ENCODE data around the gene KIAA0513.

KIAA0513 gene

GRCh38 chr16:84985079-84986065, 42.2 kb upstream of the KIAA0513 start:
- Histone ChIP-seq H3K4me2 (ENCODE audit: insufficient read depth, low read length) (no peak overlapping the region), H2AFZ (ENCODE audit: low read depth, low read length) (no peak overlapping the region), H3K79me2 (ENCODE audit: insufficient read depth, low read length) (peaks cover 11% of the 10 kb centered on the region; the same call in 1 of the 2 replicates), H3K9ac (ENCODE audit: low read depth, low read length) (no peak overlapping the region), H3K9me3 (ENCODE audit: insufficient read depth, low read length, severe bottlenecking) (no peaks in the 10 kb centered on the region), H3K27ac (ENCODE audit: low read length) (no peak overlapping the region), H3K4me3 (ENCODE audit: low read depth in 1 of 2, low read length in 2 of 2) (no peak overlapping the region), H4K20me1 (ENCODE audit: insufficient read depth, low read length) (peaks cover 34% of the 10 kb centered on the region), H3K4me1 (ENCODE audit: insufficient read depth, low read length) (no peaks in the 10 kb centered on the region), H3K36me3 (ENCODE audit: insufficient read depth, low read length) (peaks cover 78% of the 10 kb centered on the region), H3K27me3 (ENCODE audit: insufficient read depth, low read length, poor library complexity) (no peaks in the 10 kb centered on the region)
- DNase-seq (no peak), ATAC-seq (ENCODE audit: insufficient read depth, low read depth) (no peak)
- TF ChIP-seq EZH2 (IDR thresholded peaks at IDR 0.05; ENCODE audit: borderline replicate concordance, low read depth, low read length, severe bottlenecking) (no peak), CTCF (IDR thresholded peaks at IDR 0.05; ENCODE audit: borderline replicate concordance, extremely low read depth, low read length, poor library complexity, severe bottlenecking) (no peak)

- TF ChIP-seq CTCF (IDR thresholded peaks at IDR 0.05; ENCODE audit: borderline replicate concordance, extremely low read depth, low read length, poor library complexity, severe bottlenecking) (no peak), EZH2 (IDR thresholded peaks at IDR 0.05; ENCODE audit: borderline replicate concordance, low read depth, low read length, severe bottlenecking) (no peak)
- Histone ChIP-seq H3K79me2 (ENCODE audit: insufficient read depth, low read length) (peaks cover 11% of the 10 kb centered on the region; the same call in 1 of the 2 replicates), H3K4me2 (ENCODE audit: insufficient read depth, low read length) (no peak overlapping the region), H3K36me3 (ENCODE audit: insufficient read depth, low read length) (peaks cover 79% of the 10 kb centered on the region), H3K9me3 (ENCODE audit: insufficient read depth, low read length, severe bottlenecking) (no peaks in the 10 kb centered on the region), H3K4me1 (ENCODE audit: insufficient read depth, low read length) (no peaks in the 10 kb centered on the region), H2AFZ (ENCODE audit: low read depth, low read length) (no peak overlapping the region), H4K20me1 (ENCODE audit: insufficient read depth, low read length) (peaks cover 37% of the 10 kb centered on the region), H3K9ac (ENCODE audit: low read depth, low read length) (no peak overlapping the region), H3K4me3 (ENCODE audit: low read depth in 1 of 2, low read length in 2 of 2) (no peak overlapping the region), H3K27me3 (ENCODE audit: insufficient read depth, low read length, poor library complexity) (no peaks in the 10 kb centered on the region), H3K27ac (ENCODE audit: low read length) (no peak overlapping the region)
- ATAC-seq (ENCODE audit: insufficient read depth, low read depth) = no peak
- no peak for DNase-seq
These were observed 41.5 kb upstream of the KIAA0513 start for GRCh38 chr16:84986102-84986501.

GRCh38 chr16:84986879-84987278, 40.7 kb upstream of the KIAA0513 start:
- no peaks in the 10 kb centered on the region for H3K27me3 ChIP-seq (ENCODE audit: insufficient read depth, low read length, poor library complexity)
- no peak overlapping the region for H3K4me2 ChIP-seq (ENCODE audit: insufficient read depth, low read length)
- H3K4me3 ChIP-seq (ENCODE audit: low read depth in 1 of 2, low read length in 2 of 2) = no peak overlapping the region
- H3K36me3 ChIP-seq (ENCODE audit: insufficient read depth, low read length) = peaks cover 71% of the 10 kb centered on the region
- H3K27ac ChIP-seq (ENCODE audit: low read length) = no peak overlapping the region
- no peak overlapping the region for H2AFZ ChIP-seq (ENCODE audit: low read depth, low read length)
- no peaks in the 10 kb centered on the region for H3K4me1 ChIP-seq (ENCODE audit: insufficient read depth, low read length)
- no peak overlapping the region for H3K9ac ChIP-seq (ENCODE audit: low read depth, low read length)
- peaks cover 37% of the 10 kb centered on the region for H4K20me1 ChIP-seq (ENCODE audit: insufficient read depth, low read length)
- H3K9me3 ChIP-seq (ENCODE audit: insufficient read depth, low read length, severe bottlenecking) = no peaks in the 10 kb centered on the region
- no peak for DNase-seq
- ATAC-seq (ENCODE audit: insufficient read depth, low read depth) = no peak
- TF ChIP-seq CTCF (IDR thresholded peaks at IDR 0.05; ENCODE audit: borderline replicate concordance, extremely low read depth, low read length, poor library complexity, severe bottlenecking) = no peak
- no peak for TF ChIP-seq EZH2 (IDR thresholded peaks at IDR 0.05; ENCODE audit: borderline replicate concordance, low read depth, low read length, severe bottlenecking)
- H3K79me2 ChIP-seq (ENCODE audit: insufficient read depth, low read length) = peaks cover 11% of the 10 kb centered on the region; the same call in 1 of the 2 replicates

Data from DND-41 (cell line).